ENCODE measurements around the gene DNMBP.

DNMBP gene

DNA sequence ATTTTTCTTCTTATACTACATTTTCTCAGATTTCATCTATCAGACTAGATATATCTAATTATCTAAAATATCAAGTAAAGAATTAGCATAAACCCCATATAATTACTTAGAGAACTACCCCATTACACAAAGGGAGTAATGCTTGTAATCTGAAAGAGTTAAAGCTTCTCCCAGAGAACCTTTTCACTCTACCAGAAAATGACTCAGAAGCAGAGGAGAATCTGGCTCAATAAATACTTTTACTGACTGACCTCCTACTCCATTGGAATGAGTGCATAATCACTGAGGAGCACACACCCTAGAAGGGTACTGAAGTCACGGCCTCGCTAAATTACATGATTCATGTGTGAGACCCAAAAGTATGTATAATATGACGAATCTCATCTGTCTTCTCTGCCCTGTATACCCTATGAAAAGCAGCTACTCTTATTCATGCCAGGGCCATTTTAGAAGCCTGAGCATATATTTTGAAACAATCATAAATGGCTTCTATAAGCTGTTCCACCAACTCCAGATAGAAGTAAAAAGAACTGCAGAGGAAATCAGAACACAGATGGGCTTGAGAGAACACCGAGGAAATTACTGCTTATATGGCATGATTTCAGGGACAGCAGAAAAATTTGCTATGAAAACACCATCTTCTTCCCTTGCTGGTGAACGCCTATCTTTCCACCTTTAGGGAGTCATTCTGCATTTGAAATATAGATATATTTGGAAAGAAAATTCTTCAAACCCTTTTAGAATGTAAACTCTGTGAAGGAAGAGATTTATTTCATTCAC is 32.7 kb downstream of the DNMBP start:
- DNase-seq (ENCODE audit: low read depth) = peak; percentile 95
- TF ChIP-seq, protein P1, sequence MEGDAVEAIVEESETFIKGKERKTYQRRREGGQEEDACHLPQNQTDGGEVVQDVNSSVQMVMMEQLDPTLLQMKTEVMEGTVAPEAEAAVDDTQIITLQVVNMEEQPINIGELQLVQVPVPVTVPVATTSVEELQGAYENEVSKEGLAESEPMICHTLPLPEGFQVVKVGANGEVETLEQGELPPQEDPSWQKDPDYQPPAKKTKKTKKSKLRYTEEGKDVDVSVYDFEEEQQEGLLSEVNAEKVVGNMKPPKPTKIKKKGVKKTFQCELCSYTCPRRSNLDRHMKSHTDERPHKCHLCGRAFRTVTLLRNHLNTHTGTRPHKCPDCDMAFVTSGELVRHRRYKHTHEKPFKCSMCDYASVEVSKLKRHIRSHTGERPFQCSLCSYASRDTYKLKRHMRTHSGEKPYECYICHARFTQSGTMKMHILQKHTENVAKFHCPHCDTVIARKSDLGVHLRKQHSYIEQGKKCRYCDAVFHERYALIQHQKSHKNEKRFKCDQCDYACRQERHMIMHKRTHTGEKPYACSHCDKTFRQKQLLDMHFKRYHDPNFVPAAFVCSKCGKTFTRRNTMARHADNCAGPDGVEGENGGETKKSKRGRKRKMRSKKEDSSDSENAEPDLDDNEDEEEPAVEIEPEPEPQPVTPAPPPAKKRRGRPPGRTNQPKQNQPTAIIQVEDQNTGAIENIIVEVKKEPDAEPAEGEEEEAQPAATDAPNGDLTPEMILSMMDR (conservative IDR thresholded peaks at IDR 0.05; ENCODE audit: low read depth, low read length) = no peak
- no peak overlapping the region for H3K4me3 ChIP-seq (ENCODE audit: low read depth, low read length)

DNA sequence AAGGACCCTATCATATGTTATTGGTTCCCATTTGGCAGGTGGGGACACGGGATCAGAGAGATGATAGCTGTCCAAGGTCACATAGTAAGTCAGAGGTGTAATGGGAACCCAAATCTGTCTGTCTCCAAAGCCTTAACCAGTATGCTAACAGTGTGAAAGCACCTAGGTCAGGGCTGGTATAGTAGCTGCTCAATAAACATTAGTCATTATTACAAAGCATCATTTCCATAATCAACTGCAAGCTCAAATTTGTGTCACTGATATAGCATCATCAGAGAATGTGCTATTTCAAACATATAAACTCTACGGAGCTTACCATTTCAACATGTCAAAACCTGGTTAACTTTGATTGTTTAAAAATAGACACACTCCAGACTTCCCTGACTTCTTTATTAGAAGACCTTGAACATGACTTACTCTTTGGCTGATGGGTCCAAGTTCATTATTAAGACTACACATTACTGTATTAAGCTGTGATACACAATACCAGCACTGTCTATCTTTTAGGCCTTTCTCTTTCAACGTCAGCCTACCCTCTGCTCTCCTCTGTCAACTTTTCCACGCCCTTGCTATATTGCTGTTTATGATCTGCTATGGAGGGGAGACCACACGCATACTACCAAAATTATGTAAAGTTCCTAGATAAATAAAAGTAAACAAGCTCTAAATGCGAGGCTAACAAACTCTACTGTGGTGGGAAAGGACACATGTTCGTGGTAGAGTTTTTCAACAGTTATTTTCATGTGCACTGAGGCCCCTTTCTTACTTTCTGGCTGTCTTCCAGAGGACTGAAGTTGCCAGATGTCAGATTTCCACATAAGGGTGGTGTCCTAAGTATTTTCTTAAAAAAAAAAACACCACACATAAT is 33.6 kb downstream of the DNMBP start:
- DNase-seq (ENCODE audit: low read depth) = peak; percentile 95
- TF ChIP-seq, protein P1 (conservative IDR thresholded peaks at IDR 0.05; ENCODE audit: low read depth, low read length) = no peak
- no peak overlapping the region for H3K4me3 ChIP-seq (ENCODE audit: low read depth, low read length)

DNA sequence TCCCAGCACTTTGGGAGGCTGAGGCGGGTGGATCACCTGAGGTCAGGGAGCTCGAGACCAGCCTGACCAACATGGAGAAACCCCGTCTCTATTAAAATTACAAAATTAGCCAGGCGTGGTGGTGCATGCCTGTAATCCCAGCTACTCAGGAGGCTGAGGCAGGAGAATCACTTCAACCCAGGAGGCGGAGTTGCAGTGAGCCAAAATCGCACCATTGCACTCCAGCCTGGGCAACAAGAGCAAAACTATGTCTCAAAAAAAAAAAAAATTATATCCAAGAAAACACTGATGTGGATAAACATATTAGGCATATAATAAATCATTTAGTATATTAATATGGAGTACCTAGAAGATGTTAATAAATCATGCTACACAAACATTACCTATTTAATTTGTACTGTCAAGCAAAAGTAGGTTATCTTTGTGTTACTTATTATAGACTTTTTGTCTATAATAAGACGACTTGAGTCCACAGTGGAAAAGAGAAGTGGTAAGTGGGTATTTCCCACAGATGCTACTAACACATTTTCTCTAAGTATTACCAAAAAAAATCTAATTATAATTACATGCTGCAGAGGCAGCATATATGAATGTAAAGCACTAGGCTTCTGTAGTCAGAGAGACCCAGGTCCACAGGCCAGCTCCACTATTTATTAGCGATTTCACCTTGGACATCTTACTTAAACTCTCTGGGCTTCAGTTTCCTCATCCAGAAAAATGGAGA is 34.5 kb downstream of the DNMBP start:
- TF ChIP-seq, protein P1 (conservative IDR thresholded peaks at IDR 0.05; ENCODE audit: low read depth, low read length) = no peak
- DNase-seq (ENCODE audit: low read depth) = no peak
- H3K4me3 ChIP-seq (ENCODE audit: low read depth, low read length) = no peak overlapping the region

DNA sequence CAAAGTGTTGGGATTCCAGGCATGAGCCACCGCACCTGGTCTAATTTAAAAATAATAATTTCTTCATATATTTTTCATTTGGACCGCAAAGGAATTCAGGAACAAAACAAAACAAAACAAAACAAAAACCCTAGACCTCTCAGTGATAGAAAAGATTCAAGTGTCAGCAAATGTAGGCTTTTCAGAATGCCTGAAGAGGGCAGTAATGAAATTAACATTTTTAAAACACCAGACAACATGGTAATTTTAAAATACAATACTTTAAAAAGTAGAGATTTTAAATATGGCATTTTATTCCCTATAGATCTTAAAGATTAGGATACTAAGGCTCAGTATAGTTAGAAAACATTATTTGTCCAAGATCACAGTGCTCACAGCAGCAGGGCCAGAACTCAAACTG is 36.6 kb downstream of the DNMBP start:
- DNase-seq (ENCODE audit: low read depth) = peak; percentile 54
- H3K4me3 ChIP-seq (ENCODE audit: low read depth, low read length) = no peak overlapping the region
- TF ChIP-seq, protein P1 (conservative IDR thresholded peaks at IDR 0.05; ENCODE audit: low read depth, low read length) = peak; percentile 57

DNA sequence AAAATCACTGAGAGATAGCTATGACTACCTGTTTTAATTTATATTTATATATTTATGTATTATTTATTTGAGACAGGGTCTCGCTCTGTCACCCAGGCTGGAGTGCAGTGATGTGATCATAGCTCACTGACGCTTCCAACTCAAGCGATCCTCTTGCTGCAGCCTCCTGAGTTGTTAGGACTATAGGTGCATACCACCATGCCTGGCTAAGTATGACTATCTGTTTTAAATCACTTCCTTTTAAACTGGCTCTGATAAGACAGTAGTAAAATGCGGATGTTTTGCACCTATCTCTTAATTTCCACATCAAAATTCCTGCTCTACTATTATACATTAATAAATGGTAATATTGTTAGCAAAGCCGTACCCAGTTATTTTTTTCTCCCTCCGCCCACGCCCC is 41.8 kb downstream of the DNMBP start:
- DNase-seq (ENCODE audit: low read depth) = no peak
- TF ChIP-seq, protein P1 (conservative IDR thresholded peaks at IDR 0.05; ENCODE audit: low read depth, low read length) = no peak
- no peak overlapping the region for H3K4me3 ChIP-seq (ENCODE audit: low read depth, low read length)

DNA sequence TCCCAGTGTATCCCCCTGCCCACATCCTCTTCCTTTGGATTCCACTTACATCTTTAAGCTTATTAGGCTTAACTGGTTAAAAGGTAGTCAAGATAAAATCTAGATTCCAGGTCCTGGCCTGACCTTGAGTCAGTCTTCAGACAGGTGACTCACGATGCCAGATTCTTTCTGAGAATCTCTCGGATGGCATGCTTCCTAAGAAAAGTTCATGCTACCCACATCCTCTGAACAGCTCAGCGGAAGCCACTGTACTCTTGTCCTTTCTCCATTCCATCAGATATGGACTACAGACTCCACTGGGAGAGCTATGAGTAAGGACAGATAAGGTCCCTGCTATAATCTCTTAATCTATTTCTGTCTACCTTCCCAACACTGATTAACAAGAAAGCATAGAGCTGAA is 43.4 kb downstream of the DNMBP start:
- TF ChIP-seq, protein P1 (conservative IDR thresholded peaks at IDR 0.05; ENCODE audit: low read depth, low read length) = no peak
- DNase-seq (ENCODE audit: low read depth) = peak; percentile 69
- H3K4me3 ChIP-seq (ENCODE audit: low read depth, low read length) = no peak overlapping the region
